HepG2 (cell line): Measurements from ENCODE around the gene CHPF. TPM values are rescaled to one million over a fixed set of nuclear protein-coding genes. Genes with fewer than 3 reads are reported as not detected.
A peak's percentile ranks its signal among the peaks of the same experiment; 100 is the strongest.

Experiments
- CEBPB ChIP-seq: IDR thresholded peaks from 2 replicates; pipeline ENCODE4 v1.6.1; 2011; ENCODE audit warnings: low read depth, low read length, improper control_type of control experiment, borderline replicate concordance
- CENPBD1 ChIP-seq: sonication (generic); formaldehyde crosslinking; IDR thresholded peaks from 2 replicates; pipeline ENCODE4 v1.8.0; 2022; ENCODE audit warnings: missing genetic modification reagents, low read depth, mild to moderate bottlenecking, borderline replicate concordance
- CREM ChIP-seq, 2 experiments: sonication (generic) in 1 of 2; formaldehyde crosslinking in 1 of 2; IDR thresholded peaks; 2 replicates each; pipeline versions ENCODE4 v1.4.0 to v1.6.1; 2016 to 2020; ENCODE audit warnings: antibody characterized with exemption in 1 of 2, mild to moderate bottlenecking in 1 of 2, missing genetic modification reagents in 1 of 2
- HMGA1 ChIP-seq: sonication (generic); formaldehyde crosslinking; conservative IDR thresholded peaks from 2 replicates; pipeline ENCODE4 v1.4.0; 2020; ENCODE audit warnings: missing genetic modification reagents
- HOMEZ ChIP-seq: IDR thresholded peaks from 2 replicates; pipeline ENCODE4 v1.6.1; 2016; ENCODE audit warnings: low read depth
- IRF1 ChIP-seq: sonication (generic); formaldehyde crosslinking; IDR thresholded peaks from 2 replicates; pipeline ENCODE4 v1.4.0; 2020; ENCODE audit warnings: low read depth, mild to moderate bottlenecking, missing genetic modification reagents
- ISL2 ChIP-seq: sonication (generic); formaldehyde crosslinking; IDR thresholded peaks from 2 replicates; pipeline ENCODE4 v1.5.0; 2020; ENCODE audit warnings: missing genetic modification reagents
- KLF9 ChIP-seq: IDR thresholded peaks from 2 replicates; pipeline ENCODE4 v1.6.1; 2016; ENCODE audit warnings: low read depth
- NBN ChIP-seq: fragments of 450-650 bp; conservative IDR thresholded peaks from 2 replicates; pipeline ENCODE4 v1.6.1; 2017
- RARA ChIP-seq: IDR thresholded peaks from 2 replicates; pipeline ENCODE4 v1.6.1; 2016; ENCODE audit warnings: missing genetic modification reagents, missing compliant biosample characterization
- RFX1 ChIP-seq: fragments of 450-650 bp; IDR thresholded peaks from 2 replicates; pipeline ENCODE4 v1.6.1; 2017
- SP2 ChIP-seq: sonication (generic); formaldehyde crosslinking; IDR thresholded peaks from 2 replicates; pipeline ENCODE4 v1.5.1; 2020; ENCODE audit warnings: mild to moderate bottlenecking, missing genetic modification reagents
- SP4 ChIP-seq: sonication (generic); formaldehyde crosslinking; IDR thresholded peaks from 2 replicates; pipeline ENCODE4 v1.8.1; 2023; ENCODE audit warnings: mild to moderate bottlenecking, missing genetic modification reagents
- SUZ12 ChIP-seq: fragments of 150-350 bp; IDR thresholded peaks from 2 replicates; pipeline ENCODE4 v1.6.1; 2014; ENCODE audit warnings: low read depth, low read length
- ZFP41 ChIP-seq: sonication (generic); formaldehyde crosslinking; IDR thresholded peaks from 2 replicates; pipeline ENCODE4 v1.4.0; 2020; ENCODE audit warnings: mild to moderate bottlenecking, missing genetic modification reagents, borderline replicate concordance
- ZNF101 ChIP-seq: sonication (generic); formaldehyde crosslinking; IDR thresholded peaks from 2 replicates; pipeline ENCODE4 v1.4.0; 2020; ENCODE audit warnings: mild to moderate bottlenecking, low read depth, missing genetic modification reagents, borderline replicate concordance
- ZNF333 ChIP-seq: sonication (generic); formaldehyde crosslinking; IDR thresholded peaks from 2 replicates; pipeline ENCODE4 v1.4.0; 2020; ENCODE audit warnings: mild to moderate bottlenecking, missing genetic modification reagents, borderline replicate concordance
- ZNF484 ChIP-seq: sonication (generic); formaldehyde crosslinking; IDR thresholded peaks from 2 replicates; pipeline ENCODE4 v1.5.1; 2020; ENCODE audit warnings: mild to moderate bottlenecking, low read depth, missing genetic modification reagents, borderline replicate concordance
- ZNF512 ChIP-seq: sonication (generic); formaldehyde crosslinking; IDR thresholded peaks from 2 replicates; pipeline ENCODE4 v1.4.0; 2020; ENCODE audit warnings: mild to moderate bottlenecking, missing genetic modification reagents
- ZNF552 ChIP-seq: sonication (generic); formaldehyde crosslinking; IDR thresholded peaks from 2 replicates; pipeline ENCODE4 v1.9.0; 2022; ENCODE audit warnings: missing genetic modification reagents, mild to moderate bottlenecking, borderline replicate concordance
- ZNF768 ChIP-seq: sonication (generic); formaldehyde crosslinking; IDR thresholded peaks from 2 replicates; pipeline ENCODE4 v1.4.0; 2020; ENCODE audit warnings: missing genetic modification reagents
- ZZZ3 ChIP-seq: sonication (generic); formaldehyde crosslinking; IDR thresholded peaks from 2 replicates; pipeline ENCODE4 v1.4.0; 2020; ENCODE audit warnings: missing genetic modification reagents, mild to moderate bottlenecking, borderline replicate concordance
- polyA plus RNA-seq, 8 experiments: library from polyadenylated mRNA; depleted of rRNA in 3 of 8; stranded (reverse) in 7 of 8; unstranded in 1 of 8; fragments of >200 nt; fragmentation: Illumina TruSeq in 4 of 8; extraction: Trizol in 4 of 8; gene quantifications; 2 replicates each; pipeline versions ENCODE4 v1.2.1 to v1.2.3, GENCODE V29; 2011 to 2016; ENCODE audit warnings: low read depth in 4 of 8, missing spikeins in 1 of 8, mixed read lengths in 1 of 8; ENCODE audit not compliant: insufficient read depth in 1 of 8
- total RNA-seq, 5 experiments: library from RNA; depleted of rRNA; stranded (reverse); fragments of >200 nt; fragmentation: Illumina TruSeq; extraction: Trizol; gene quantifications; 2 replicates each; pipeline ENCODE4 v1.2.3, GENCODE V29; 2016; ENCODE audit warnings: low read depth in 1 of 5
- TF ChIP-seq, protein P1 (sequence below): sonication (generic); formaldehyde crosslinking; conservative IDR thresholded peaks from 2 replicates; pipeline ENCODE4 v1.4.0; 2020; ENCODE audit warnings: missing genetic modification reagents

CHPF gene
- total and polyA plus RNA-seq, 2 of the 13 experiments (the other 11 are each of a cell fraction or from before 2014, with no cell fraction given), result 79.6 to 111 TPM

DNA sequence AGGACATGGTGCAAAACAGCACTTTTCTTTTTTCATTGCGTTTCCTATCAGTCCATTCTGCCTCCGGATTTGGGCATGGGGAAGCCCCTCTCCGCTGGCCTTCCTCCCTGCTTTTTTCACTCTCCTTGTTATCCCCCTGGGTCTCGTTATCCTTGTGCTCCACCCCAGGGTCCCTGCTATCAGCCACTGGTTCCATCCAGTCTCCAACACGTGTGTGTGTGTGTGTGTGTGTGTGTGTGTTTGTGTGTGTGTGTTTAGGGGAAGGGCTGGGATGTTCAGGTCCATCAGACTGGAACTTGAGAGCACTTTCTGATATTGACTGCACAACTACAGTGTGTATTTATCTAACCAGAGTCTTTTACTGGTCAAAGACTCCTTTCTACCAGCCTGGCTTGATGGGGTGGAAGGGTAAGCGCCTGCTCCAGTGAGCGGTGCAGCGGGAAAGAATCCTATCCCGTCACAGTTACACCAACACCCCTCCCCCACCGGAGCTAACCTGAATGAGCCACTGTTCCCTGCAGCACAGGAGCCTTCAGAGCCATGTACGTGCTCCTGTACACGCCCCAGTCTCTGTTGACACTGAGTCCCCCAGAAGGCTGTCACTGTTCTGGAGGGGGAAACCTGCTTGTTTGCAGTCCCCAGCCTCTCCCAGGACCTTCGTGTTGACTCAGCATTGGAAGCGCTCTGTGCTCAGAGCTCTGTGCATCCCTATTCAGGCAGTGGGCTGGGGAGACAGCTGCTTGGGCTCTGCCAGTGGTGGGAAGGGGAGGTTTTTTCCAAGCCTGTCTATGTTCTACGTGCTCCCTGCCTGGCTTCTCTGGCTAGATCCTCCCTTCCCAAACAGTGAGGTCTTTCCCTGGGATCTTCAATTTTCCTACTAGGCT lies 33.1 kb upstream of the CHPF start (continued):
- TF ChIP-seq CREM (IDR thresholded peaks at IDR 0.05) (peak; percentile 87), CREM (CRISPR knock-in tag; IDR thresholded peaks at IDR 0.05) (no peak), RFX1 (no peak), SUZ12 (no peak), CEBPB (no peak), CENPBD1 (peak; percentile 49), ZZZ3 (CRISPR knock-in tag) (peak; percentile 81), ZNF552 (CRISPR knock-in tag) (peak; percentile 93; the same call in 1 of the 2 replicates), HMGA1 (CRISPR knock-in tag) (no peak), ZNF484 (no peak), ISL2 (CRISPR knock-in tag) (peak; percentile 91), KLF9 (CRISPR knock-in tag) (no peak; the same call in 1 of the 2 replicates), ZFP41 (CRISPR knock-in tag) (0 out of 2 replicates have a peak, but pooled peaks have one; percentile 16), SP4 (peak; percentile 86), HOMEZ (peak; percentile 87), ZNF512 (CRISPR knock-in tag) (no peak), ZNF101 (CRISPR knock-in tag) (0 out of 2 replicates have a peak, but pooled peaks have one; percentile 28), ZNF768 (CRISPR knock-in tag) (peak; percentile 77), IRF1 (CRISPR knock-in tag) (no peak), SP2 (CRISPR knock-in tag) (no peak; the same call in 1 of the 2 replicates), NBN (0 out of 2 replicates have a peak, but pooled peaks have one; percentile 33), RARA (peak; percentile 92), ZNF333 (0 out of 2 replicates have a peak, but pooled peaks have one; percentile 86)
- TF ChIP-seq, protein P1, sequence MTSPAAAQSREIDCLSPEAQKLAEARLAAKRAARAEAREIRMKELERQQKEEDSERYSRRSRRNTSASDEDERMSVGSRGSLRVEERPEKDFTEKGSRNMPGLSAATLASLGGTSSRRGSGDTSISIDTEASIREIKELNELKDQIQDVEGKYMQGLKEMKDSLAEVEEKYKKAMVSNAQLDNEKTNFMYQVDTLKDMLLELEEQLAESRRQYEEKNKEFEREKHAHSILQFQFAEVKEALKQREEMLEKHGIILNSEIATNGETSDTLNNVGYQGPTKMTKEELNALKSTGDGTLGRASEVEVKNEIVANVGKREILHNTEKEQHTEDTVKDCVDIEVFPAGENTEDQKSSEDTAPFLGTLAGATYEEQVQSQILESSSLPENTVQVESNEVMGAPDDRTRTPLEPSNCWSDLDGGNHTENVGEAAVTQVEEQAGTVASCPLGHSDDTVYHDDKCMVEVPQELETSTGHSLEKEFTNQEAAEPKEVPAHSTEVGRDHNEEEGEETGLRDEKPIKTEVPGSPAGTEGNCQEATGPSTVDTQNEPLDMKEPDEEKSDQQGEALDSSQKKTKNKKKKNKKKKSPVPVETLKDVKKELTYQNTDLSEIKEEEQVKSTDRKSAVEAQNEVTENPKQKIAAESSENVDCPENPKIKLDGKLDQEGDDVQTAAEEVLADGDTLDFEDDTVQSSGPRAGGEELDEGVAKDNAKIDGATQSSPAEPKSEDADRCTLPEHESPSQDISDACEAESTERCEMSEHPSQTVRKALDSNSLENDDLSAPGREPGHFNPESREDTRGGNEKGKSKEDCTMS (CRISPR knock-in tag), result no peak; the same call in 1 of the 2 replicates
